AG09319 (cell line): ENCODE data around the gene SLC2A13.
A peak's percentile ranks its signal among the peaks of the same experiment; 100 is the strongest.

Source experiments
- DNase-seq: peaks from one replicate; pipeline ENCODE4 v3.0.0-alpha.2; 2010; ENCODE audit warnings: low read depth; ENCODE audit errors: extremely low read depth
- TF ChIP-seq, protein P1 (sequence below): IDR thresholded peaks from 2 replicates; pipeline ENCODE4 v1.5.1; 2011; ENCODE audit warnings: low read depth, mild to moderate bottlenecking, inconsistent platforms, low read length, moderate library complexity

SLC2A13 gene

DNA sequence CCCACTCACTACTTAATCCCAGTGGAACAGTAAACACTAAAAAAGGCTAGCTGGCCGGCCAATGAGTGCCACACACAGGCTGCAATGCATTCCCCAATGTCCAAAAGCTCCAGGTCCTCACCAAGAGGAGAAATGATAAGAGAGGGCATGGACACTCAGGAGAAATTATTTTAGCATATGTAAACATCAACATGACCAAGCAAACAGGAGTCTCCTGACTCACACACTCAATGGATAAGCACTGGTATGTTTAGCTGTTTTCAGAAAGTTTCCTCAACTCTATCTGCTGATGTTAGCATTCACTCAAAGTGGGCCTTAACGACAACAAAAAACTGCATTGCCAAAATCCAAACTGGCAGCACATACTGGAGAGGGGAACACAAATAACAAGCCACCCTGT lies 105.0 kb downstream of the SLC2A13 start:
- no peak for DNase-seq
- TF ChIP-seq, protein P1, sequence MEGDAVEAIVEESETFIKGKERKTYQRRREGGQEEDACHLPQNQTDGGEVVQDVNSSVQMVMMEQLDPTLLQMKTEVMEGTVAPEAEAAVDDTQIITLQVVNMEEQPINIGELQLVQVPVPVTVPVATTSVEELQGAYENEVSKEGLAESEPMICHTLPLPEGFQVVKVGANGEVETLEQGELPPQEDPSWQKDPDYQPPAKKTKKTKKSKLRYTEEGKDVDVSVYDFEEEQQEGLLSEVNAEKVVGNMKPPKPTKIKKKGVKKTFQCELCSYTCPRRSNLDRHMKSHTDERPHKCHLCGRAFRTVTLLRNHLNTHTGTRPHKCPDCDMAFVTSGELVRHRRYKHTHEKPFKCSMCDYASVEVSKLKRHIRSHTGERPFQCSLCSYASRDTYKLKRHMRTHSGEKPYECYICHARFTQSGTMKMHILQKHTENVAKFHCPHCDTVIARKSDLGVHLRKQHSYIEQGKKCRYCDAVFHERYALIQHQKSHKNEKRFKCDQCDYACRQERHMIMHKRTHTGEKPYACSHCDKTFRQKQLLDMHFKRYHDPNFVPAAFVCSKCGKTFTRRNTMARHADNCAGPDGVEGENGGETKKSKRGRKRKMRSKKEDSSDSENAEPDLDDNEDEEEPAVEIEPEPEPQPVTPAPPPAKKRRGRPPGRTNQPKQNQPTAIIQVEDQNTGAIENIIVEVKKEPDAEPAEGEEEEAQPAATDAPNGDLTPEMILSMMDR: no peak

DNA sequence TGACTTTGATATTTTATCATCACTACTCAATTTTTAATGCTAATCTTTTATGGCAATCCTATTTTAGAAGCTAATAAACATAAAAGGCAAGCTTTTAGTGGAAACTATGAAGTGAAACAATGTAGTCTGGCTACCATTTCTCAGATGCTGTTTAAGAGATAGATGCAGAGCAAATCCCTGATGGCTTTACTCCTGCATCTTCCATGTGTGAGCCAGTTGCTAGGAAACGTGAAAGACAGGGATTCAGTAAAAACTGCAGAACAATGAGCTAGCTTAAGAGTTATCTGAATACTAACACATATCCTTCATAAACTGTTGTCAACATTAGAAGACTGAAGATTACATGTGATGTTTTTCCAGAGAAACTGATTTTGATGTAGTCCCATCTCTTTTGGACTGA lies 112.6 kb downstream of the SLC2A13 start:
- DNase-seq: no peak
- TF ChIP-seq, protein P1: no peak

DNA sequence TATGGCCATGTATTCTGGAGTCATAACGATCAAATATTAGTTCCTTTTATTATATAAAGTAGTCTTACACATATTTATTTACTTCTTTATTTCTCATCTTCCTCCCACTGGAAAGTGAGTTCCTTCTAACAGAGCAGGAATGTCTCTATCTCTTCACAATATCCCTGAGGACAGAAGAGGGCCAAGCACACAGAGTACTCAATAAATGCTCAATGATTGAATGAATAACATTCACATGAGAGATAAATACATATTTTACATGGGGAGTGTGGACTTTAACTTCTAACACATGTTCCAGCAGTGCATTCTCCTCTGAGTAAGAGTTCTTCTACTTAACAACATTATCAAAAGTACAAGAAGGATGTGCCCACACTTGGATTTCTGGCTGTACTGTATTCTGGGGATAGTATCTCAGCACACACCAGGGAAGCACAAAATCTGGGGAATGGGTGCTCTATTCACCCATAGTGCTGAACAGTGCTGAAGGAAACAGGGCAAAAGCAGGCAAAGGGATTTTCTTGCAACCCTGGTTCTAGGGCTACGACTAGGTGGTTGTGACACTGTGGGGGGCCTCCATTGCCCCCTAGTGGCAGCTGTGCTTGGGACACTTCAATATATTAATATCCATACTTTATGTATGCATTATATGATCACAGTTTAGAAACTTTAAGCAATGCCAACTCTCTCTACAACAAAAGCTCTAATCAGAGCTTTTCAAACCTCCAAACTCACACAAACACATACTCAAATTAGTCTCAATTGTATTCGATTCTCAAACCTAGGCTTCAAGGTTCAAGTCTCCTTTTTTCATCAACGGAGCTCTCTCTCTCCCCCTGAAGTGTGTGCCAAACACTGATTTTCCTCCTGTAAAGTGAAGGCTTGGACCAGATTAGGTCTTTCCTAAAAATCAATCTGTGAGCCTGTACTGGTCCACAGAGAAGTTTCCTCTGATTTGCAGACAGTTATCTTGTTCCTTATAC lies 115.5 kb downstream of the SLC2A13 start:
- TF ChIP-seq, protein P1: peak; percentile 87
- peak; percentile 16 for DNase-seq

DNA sequence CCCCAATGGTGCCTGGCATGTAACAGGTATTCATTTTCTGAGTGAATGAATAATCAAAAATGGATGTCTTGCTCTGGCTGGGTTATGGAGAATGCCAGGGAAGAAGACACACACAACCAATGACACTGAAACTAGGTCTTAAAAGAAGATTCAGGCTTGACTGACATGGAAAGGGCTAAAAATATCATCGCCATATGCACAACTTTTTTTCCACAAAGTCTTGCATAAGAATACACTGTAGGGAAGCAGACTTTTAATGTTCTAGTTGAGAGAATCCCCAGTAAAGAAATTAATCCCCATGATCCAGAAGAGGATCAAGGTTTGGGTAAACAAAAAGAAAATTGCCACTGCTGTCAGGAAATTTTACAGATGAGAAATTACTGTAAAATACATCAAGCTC lies 116.4 kb downstream of the SLC2A13 start:
- DNase-seq: no peak
- TF ChIP-seq, protein P1: no peak

DNA sequence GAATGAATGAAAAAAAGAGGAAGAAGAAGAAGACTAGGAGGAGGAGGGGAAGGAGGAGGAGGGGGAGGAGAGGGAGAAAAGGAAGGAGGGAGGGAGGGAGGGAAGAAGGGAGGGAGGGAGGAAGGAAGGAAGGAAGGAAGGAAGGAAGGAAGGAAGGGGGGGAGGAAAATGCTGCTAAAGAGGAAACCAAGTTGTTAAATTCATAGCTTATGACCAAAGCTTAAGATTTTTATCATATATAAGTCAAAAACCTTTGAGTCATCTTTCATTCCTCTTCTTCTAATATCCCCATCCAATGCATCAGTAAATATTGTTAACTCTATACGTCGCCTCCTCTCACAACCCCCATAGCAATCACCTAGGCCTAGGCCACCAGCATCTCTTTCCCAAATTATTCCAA lies 117.3 kb downstream of the SLC2A13 start:
- no peak for DNase-seq
- TF ChIP-seq, protein P1: no peak

DNA sequence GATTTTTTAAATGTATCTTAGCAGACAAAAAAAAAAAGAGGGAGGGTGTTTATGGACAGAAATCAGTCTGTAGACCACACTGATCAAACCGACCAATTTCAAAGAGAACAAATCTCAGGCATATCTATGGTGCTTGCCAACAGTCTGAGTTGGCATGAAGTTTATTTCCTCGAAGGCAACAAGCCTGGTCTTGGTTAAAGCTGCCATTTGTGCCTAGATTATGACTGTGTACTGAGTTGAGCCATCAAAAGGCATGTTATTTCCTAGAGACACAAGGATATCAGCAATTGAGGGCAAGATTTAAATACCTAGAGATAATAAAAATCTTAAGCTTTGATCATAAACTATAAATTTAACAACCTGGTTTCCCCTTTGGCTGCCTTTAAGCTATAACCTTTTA lies 119.2 kb downstream of the SLC2A13 start:
- TF ChIP-seq, protein P1: no peak
- DNase-seq: no peak

DNA sequence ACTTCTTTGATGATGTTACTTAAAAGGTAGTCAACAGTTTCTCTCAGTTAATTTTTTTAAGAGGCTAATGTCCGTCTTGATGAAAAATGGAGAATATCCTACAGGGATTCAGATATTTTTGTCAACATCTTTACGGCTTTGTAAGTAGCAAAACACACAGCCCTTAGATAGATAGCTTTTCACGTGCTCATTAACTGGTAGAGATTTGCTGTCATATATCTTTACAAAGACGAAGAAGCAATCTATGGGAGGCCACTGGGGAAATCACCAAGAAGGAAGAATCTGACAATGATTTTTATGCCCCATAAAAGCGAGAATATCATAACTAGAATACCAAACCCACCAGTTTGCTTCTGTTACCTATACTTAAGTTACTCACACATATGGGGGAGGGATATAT lies 121.2 kb downstream of the SLC2A13 start:
- TF ChIP-seq, protein P1: no peak
- DNase-seq: no peak
